Fibroblast of peridontal ligament (primary cell): ENCODE results near the gene FIG4.
"Not testable (repeated sequence)": the region's sequence is repeated elsewhere in the genome, so short reads cannot be mapped to it uniquely, and the experiment has no call there.

Experiments
- DNase-seq: peaks from one replicate; pipeline ENCODE4 v3.0.0-alpha.2; 2010; ENCODE audit errors: extremely low read depth

FIG4 gene

DNA sequence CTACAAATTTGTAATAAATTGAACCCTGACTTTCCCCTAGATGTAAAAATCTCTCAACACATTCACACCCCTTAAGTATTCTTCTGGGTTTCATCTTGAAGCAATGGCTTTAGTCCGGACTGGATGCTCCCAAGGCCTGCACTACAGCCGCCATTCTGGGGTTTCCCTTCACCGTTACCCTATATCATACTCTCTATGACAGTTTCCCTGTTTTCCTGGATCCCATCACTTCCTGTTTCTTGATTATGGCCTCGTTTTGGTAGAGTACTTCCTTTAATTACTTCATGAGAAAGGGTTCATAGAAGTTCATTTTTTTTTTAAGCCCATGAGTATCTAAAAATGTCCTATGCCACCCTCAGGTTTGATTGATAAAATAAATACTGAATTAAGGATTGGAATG is 11.7 kb downstream of the FIG4 start:
- DNase-seq = no peak

DNA sequence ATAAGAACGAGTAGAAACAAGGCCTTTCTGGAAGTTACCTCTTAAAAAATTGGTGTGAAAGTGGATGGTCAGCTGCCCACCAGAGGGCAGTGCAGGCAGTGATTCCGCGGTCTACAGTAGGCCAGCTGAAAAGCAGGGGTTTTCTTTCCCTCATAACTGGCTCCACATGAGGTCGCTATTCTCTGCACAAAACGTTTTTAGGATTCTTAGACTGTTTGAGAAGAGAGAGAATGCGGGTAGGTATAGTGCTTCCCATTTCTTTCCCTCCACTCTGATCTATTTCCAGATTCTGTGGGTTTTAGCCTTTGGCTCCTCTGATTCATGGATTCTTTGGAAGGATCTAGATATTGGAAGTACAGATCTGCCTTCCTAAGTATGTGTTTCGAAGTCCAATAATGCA is 14.2 kb downstream of the FIG4 start:
- peak; percentile 96 for DNase-seq

GRCh38 chr6:109706513-109706912 is 15.4 kb downstream of the FIG4 start:
- no peak for DNase-seq

DNA sequence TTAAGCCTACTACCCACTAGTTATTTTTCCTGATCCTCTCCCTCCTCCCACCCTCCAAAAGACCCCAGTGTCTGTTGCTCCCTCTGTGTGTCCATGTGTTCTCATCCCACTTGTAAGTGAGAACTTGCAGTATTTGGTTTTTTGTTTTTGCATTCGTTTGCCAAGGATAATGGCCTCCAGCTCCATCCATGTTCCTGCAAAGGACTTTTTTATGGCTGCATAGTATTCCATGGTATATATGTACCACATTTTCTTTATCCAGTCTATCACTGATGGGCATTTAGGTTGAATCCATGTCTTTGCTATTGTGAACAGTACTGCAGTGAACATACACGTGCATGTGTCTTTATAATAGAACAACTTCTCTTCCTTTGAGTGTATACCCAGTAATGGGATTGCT is 17.0 kb downstream of the FIG4 start:
- not testable (repeated sequence) for DNase-seq

GRCh38 chr6:109713097-109713496 is 22.0 kb downstream of the FIG4 start:
- DNase-seq = no peak

DNA sequence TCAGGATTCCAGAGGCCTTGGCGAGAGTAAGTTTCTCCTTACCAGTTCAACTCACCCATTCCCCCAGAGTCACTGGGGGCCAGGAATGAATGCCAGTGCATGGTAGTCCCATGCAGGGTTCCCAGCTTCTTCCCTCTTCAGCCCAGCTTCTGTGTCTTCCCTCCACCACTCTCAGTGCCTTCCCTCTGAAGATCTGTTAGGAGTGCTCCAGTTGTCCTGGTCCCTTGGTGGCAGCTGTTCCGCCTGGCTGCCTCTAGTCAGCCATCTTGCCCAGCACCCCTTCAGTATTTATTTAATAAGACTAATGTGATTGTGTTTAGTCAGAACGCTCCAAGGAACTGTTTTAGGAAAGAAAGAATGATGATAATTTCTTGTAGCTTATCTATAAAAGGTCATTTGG is 23.1 kb downstream of the FIG4 start:
- DNase-seq = no peak

GRCh38 chr6:109714611-109715010 is 23.5 kb downstream of the FIG4 start:
- no peak for DNase-seq

DNA sequence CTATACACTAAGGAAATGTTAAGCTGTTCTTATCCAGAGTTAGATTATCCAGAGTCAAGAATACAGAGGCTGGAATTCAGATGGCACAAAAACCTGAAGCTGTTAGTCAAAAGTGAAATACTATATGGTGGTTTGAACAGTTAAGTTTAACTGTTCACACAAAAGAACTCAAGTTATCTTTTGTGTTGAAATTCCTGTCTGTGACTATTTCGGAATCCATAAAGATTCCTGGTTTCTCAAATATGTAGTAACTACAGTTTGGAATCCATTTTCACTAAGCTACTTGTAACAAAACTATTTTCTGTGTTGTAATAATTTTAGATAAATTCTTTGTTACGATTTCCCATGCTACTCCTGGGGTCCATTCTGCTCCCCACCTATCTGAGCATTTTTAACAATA is 24.5 kb downstream of the FIG4 start:
- peak; percentile 62 for DNase-seq

DNA sequence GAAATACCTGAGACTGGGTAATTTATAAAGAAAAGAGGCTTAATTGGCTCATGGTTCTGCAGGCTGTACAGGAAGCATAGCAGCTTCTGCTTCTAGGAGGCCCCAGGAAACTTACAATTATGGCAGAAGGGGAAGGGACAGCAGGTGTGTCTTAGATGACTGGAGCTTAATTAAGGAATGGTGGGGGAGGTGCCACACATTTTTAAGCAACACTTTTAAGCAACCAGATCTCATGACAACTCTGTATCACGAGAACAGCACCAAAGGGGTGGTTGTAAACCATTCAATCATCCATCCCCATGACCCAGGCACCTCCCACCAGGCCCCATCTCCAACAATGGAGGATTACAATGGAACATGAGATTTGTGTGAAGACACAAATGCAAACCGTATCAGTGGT is 26.9 kb downstream of the FIG4 start:
- no peak for DNase-seq

DNA sequence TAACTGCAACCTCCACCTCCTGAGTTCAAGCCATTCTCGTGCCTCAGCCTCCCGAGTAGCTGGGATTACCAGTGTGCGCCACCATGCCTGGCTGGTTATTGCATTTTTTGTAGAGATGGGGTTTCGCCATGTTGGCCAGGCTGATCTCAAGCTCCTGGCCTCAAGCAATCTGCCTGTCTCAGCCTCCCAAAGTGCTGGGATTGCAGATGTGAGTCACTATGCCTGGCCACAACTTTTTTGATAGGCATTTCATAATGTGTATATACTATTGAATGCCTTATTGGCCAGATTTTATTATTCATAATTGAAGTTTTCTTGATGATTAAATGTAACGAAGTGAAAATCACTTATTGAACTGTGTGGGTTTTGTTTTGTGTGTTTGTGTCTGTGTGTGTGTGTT is 27.9 kb downstream of the FIG4 start:
- DNase-seq = peak; percentile 33

DNA sequence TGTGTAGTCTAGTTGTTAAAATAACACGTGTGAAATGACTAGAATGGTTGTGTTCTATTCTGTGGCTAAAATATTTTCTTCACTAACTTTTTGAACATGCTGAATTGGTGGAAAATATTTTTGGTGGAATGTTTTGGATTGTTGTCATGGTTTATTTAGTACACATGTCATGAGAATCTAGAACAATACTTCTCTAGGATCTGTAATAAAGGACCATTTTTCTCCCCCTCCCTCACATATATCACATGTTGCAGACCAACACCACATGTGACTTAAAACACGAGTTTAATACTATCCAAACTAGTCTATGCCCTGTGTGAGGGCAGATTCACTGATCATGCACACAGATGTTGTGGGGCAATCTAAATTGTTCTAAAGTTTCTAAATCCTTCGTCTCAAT is 29.2 kb downstream of the FIG4 start:
- DNase-seq = peak; percentile 31

- no peak for DNase-seq
Measured at GRCh38 chr6:109722011-109722410, 30.9 kb downstream of the FIG4 start.

GRCh38 chr6:109722564-109723254 is 31.6 kb downstream of the FIG4 start:
- no peak for DNase-seq

- not testable (repeated sequence) for DNase-seq
Measured at GRCh38 chr6:109725250-109725649, 34.2 kb downstream of the FIG4 start.

DNA sequence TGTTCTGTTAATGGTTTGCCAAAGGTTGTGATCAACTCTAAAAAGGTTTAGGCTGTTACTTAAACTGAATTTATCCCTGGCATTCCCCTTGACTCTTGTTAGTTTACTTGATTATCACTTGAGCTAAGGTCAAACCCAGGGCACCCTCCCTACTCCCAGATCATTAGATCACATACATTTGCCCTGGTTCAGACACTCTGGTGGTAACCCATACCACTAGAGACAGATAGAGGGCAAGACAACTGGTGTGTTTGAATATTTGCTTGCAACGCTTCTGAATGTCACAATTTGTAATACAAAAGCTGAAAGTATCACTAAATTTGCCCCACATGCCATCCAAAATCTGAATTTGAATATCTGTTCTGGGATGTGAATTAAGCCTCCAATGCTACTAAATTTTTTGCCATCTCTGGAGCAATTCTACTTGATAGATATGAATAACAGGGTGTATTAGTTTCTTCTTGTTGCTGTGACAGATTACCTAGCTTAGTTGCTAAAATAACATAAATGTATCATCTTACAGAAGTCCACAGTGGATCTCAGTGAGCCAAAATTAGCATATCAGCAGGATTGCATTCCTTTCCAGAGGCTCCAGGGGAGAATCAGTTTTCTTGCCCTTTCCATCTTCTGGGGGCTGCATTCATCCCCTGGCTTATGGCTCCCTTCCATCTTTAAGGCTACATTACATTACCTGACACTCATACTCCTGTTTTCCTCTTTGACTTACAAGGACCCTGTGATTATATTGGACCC is 45.4 kb downstream of the FIG4 start:
- DNase-seq = peak; percentile 10

DNA sequence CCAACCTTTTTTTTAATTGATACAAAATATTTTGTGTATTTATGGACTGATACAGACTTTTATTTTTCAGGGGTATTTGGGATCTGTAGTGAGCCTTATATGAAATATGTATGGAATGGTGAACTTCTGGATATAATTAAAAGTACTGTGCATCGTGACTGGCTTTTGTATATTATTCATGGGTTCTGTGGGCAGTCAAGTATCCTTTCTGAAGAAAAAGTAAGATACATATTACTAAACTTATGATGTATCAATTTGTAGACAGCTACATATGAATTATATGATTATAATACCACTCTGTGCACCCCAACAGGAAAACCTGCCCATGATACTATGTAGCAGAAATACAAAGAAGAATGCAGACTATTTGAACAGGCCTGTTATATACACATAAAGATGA is 47.2 kb downstream of the FIG4 start:
- peak; percentile 69 for DNase-seq

GRCh38 chr6:109738667-109739066 is 47.6 kb downstream of the FIG4 start:
- peak; percentile 41 for DNase-seq

- no peak for DNase-seq
Measured at GRCh38 chr6:109739686-109740085, 48.6 kb downstream of the FIG4 start.

- no peak for DNase-seq
Measured at GRCh38 chr6:109740787-109741186, 49.7 kb downstream of the FIG4 start.

- DNase-seq = peak; percentile 73
Measured at GRCh38 chr6:109743739-109744138, 52.6 kb downstream of the FIG4 start.

- DNase-seq = not testable (repeated sequence)
Measured at GRCh38 chr6:109744779-109745178, 53.7 kb downstream of the FIG4 start.

GRCh38 chr6:109747221-109747620 is 56.1 kb downstream of the FIG4 start:
- no peak for DNase-seq
